ENCODE data around the gene TREML2. TPM values are rescaled to one million over a fixed set of nuclear protein-coding genes. Genes with fewer than 3 reads are reported as not detected.
"Not testable (repeated sequence)": the region's sequence is repeated elsewhere in the genome, so short reads cannot be mapped to it uniquely, and the experiment has no call there.

The TREML2 gene
- total and polyA plus RNA-seq, 2 of the 8 experiments (the other 6 are each of a cell fraction or from before 2014, with no cell fraction given): 0.09 to 0.18 TPM

DNA sequence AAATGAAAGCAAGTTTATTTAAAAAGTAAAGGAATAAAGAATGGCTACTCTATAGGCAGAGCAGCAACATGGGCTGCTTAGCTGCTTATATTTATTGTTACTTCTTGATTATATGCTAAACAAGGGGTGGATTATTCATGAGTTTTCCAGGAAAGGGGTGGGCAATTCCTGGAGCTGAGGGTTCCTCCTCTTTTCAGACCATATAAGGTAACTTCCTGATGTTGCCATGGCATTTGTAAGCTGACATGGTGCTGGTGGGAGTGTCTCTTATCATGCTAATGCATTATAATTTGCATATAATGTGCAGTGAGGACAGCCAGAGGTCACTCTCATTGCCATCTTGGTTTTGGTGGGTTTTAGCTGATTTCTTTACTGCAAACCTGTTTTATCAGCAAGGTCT is 11.9 kb downstream of the TREML2 start:
- ChIA-PET CTCF (ENCODE audit: partially characterized antibody) (interaction anchor here (0.9 to 6.2 kb wide), 10 partner anchors 8 to 132 kb away, joined by 3 to 51 read pairs (median 4); partner anchors contain the start of gene TREML2), POLR2A (ENCODE audit: partially characterized antibody) (interaction anchor here (1.4 kb wide), 1 partner anchor 9 kb away, joined by 5 read pairs; no protein-coding TSS in a partner anchor)
- H3K9ac ChIP-seq (replicated peaks in 1 of 4; ENCODE audit: extremely low read depth in 1 of 4, low read depth in 3 of 4, low read length in 3 of 4); FAIRE-seq; H3K18ac ChIP-seq (ENCODE audit: extremely low read depth, low read length); H3K56ac ChIP-seq (replicated peaks; ENCODE audit: insufficient read length, low read depth, low read length); H4K5ac ChIP-seq (ENCODE audit: insufficient read length, low read depth, low read length); H3K27me3 ChIP-seq (replicated peaks in 1 of 4; ENCODE audit: control insufficient read depth in 3 of 4, extremely low read depth in 1 of 4, insufficient read depth in 3 of 4, low read length in 3 of 4); H3K79me1 ChIP-seq (ENCODE audit: low read depth, low read length); H3K4me1 ChIP-seq (replicated peaks in 1 of 4; ENCODE audit: control insufficient read depth in 3 of 4, insufficient read depth in 4 of 4, low read length in 3 of 4); H3K23me2 ChIP-seq (ENCODE audit: low read depth, low read length); H3K27ac ChIP-seq (ENCODE audit: low read depth, low read length); H3K4me2 ChIP-seq (ENCODE audit: insufficient read depth in 1 of 2, low read depth in 2 of 2, low read length in 2 of 2); H2AK5ac ChIP-seq (ENCODE audit: low read depth, low read length); H2AFZ ChIP-seq (ENCODE audit: low read length); H2BK20ac ChIP-seq (ENCODE audit: low read length); H4K20me1 ChIP-seq (replicated peaks in 1 of 2; ENCODE audit: control insufficient read depth in 1 of 2, insufficient read depth in 2 of 2, low read length in 2 of 2); H3K4me3 ChIP-seq (ENCODE audit: extremely low read depth in 1 of 4, insufficient read depth in 2 of 4, low read depth in 3 of 4, low read length in 4 of 4); H3K79me2 ChIP-seq (ENCODE audit: control insufficient read depth in 1 of 2, insufficient read depth in 2 of 2, low read length in 2 of 2); H2BK120ac ChIP-seq (replicated peaks; ENCODE audit: low read depth, low read length); H4K8ac ChIP-seq (ENCODE audit: extremely low read depth, insufficient read depth, low read length); H3K36me3 ChIP-seq (ENCODE audit: control insufficient read depth in 2 of 4, insufficient read depth in 4 of 4, low read length in 3 of 4); H3K14ac ChIP-seq (ENCODE audit: insufficient read length); H3K4ac ChIP-seq (replicated peaks; ENCODE audit: insufficient read length, low read depth, low read length); DNase-seq (ENCODE audit: low read depth in 1 of 2, low spot score in 2 of 2); H3K23ac ChIP-seq (ENCODE audit: insufficient read length); H2BK15ac ChIP-seq (ENCODE audit: low read length); H2BK12ac ChIP-seq (ENCODE audit: low read depth, low read length); H4K91ac ChIP-seq (replicated peaks; ENCODE audit: insufficient read length, low read length): not testable (repeated sequence)
- Histone ChIP-seq H2BK5ac (ENCODE audit: low read depth, low read length) (0 out of 2 replicates have a peak overlapping the region, but pooled peaks have one; percentile 35), H3K9me3 (ENCODE audit: insufficient read depth in 2 of 2, low read depth in 1 of 2, low read length in 1 of 2) (peaks cover 5 to 16% of the 10 kb centered on the region in 2 experiments; a peak in 3 of 4 replicates)
- TF ChIP-seq SRF (IDR thresholded peaks at IDR 0.05; ENCODE audit: low read depth, low read length): peak; percentile 79
